Breast epithelium (tissue), 4 donors: Measurements from ENCODE around the gene PNPLA1. TPM values are rescaled to one million over a fixed set of nuclear protein-coding genes. Genes with fewer than 3 reads are reported as not detected.

Source experiments
- DNase-seq, 2 donors: peaks; one replicate each; pipeline ENCODE4 v3.0.0-alpha.2; 2019; ENCODE audit warnings: low spot score in 2 of 2
- H3K27ac ChIP-seq, 2 donors: fragments of 200-600 bp; sonication (generic) in 1 of 2; one replicate each; pipeline ENCODE4 v1.5.1; 2016 to 2019; ENCODE audit warnings: mild to moderate bottlenecking in 1 of 2
- H3K27me3 ChIP-seq, 2 donors: fragments of 200-600 bp; sonication (generic) in 1 of 2; one replicate each; pipeline versions ENCODE4 v1.5.1 to v1.6.0; 2017 to 2019; ENCODE audit warnings: control low read depth in 1 of 2, mild to moderate bottlenecking in 1 of 2
- H3K36me3 ChIP-seq: fragments of 200-600 bp; one replicate; pipeline ENCODE4 v1.5.1; 2019
- H3K4me1 ChIP-seq, 2 donors: fragments of 200-600 bp; sonication (generic); one replicate each; pipeline ENCODE4 v1.5.1; 2016 to 2019; ENCODE audit warnings: control low read depth in 1 of 2
- H3K4me3 ChIP-seq, 3 donors: fragments of 200-600 bp; sonication (generic); 1 replicate in 2 of 3; 2 replicates in 1 of 3; pipeline ENCODE4 v1.5.1; 2016 to 2019; ENCODE audit warnings: mild to moderate bottlenecking in 3 of 3, moderate library complexity in 2 of 3
- H3K9me3 ChIP-seq, 2 donors: fragments of 200-600 bp; sonication (generic) in 1 of 2; one replicate each; pipeline ENCODE4 v1.5.1; 2016 to 2019; ENCODE audit warnings: control low read depth in 1 of 2
- POLR2A ChIP-seq: fragments of 450-650 bp; IDR thresholded peaks from one replicate; pipeline ENCODE4 v1.6.1; 2016; ENCODE audit warnings: antibody characterized with exemption, mild to moderate bottlenecking, moderate library complexity
- POLR2AphosphoS5 ChIP-seq, 3 donors: sonication (generic); formaldehyde crosslinking; IDR thresholded peaks; one replicate each; pipeline ENCODE4 v1.6.1; 2017; ENCODE audit warnings: antibody characterized with exemption in 3 of 3
- intact Hi-C: fragments of 100-400 bp; cut with DNase I; formaldehyde crosslinking; loops from one replicate; pipeline ENCODE4 v1.15.1; 2023; ENCODE audit warnings: low total_unique reads
- total RNA-seq, 3 donors: library from RNA; depleted of rRNA; stranded (reverse); fragments of >200 nt; gene quantifications; one replicate each; pipeline ENCODE4 v1.1.0, GENCODE V29; 2016
- TF ChIP-seq, protein P1 (sequence below), 3 donors: fragments of 450-650 bp; IDR thresholded peaks; one replicate each; pipeline ENCODE4 v1.5.1; 2016 to 2017; ENCODE audit warnings: antibody characterized with exemption in 3 of 3, mild to moderate bottlenecking in 3 of 3, moderate library complexity in 3 of 3

Gene PNPLA1
- total RNA-seq, 3 donors from 2014 or later, result not detected

DNA sequence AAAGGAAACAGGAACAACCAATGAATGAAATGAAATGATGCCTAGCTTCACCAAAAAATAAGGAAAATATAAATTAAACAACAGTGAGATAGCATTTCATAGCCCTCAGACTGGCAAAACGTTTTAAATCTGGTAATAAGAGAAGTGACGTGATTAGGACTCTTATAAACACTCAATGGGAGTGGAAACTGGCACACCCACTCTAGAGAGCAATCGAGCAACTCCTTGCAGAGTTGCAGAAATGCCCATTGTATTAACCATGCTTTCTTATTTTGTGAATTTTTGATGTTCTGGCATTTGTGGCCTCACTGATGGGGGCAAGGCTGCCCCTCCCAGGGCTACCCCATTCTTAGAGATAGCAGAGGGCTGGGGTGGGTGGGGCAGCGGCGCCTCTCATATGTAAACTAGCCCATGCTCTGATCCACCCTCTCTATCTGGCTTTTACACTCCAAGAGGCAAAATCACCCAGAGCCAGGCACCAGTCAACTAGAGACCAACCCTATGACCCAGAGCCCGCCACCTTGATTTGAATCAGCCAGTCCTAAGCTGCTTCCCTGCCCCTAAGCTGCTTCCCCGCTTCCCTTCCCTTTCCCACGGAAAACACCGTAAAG, 6.4 kb upstream of the PNPLA1 start:
- H3K27me3 ChIP-seq, result no peaks in the 10 kb centered on the region
- DNase-seq, result no peak
- H3K9me3 ChIP-seq, result peaks cover 7 to 8% of the 10 kb centered on the region in 2 donors
- no peak overlapping the region for H3K27ac ChIP-seq
- TF ChIP-seq POLR2AphosphoS5 (IDR thresholded peaks at IDR 0.05) (no peak), POLR2A (no peak)
- TF ChIP-seq, protein P1, sequence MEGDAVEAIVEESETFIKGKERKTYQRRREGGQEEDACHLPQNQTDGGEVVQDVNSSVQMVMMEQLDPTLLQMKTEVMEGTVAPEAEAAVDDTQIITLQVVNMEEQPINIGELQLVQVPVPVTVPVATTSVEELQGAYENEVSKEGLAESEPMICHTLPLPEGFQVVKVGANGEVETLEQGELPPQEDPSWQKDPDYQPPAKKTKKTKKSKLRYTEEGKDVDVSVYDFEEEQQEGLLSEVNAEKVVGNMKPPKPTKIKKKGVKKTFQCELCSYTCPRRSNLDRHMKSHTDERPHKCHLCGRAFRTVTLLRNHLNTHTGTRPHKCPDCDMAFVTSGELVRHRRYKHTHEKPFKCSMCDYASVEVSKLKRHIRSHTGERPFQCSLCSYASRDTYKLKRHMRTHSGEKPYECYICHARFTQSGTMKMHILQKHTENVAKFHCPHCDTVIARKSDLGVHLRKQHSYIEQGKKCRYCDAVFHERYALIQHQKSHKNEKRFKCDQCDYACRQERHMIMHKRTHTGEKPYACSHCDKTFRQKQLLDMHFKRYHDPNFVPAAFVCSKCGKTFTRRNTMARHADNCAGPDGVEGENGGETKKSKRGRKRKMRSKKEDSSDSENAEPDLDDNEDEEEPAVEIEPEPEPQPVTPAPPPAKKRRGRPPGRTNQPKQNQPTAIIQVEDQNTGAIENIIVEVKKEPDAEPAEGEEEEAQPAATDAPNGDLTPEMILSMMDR (IDR thresholded peaks at IDR 0.05), result no peak
- intact Hi-C loops, result loop anchor here (5.0 kb wide), 1 partner anchor 169 kb away; no protein-coding TSS in a partner anchor
- no peaks in the 10 kb centered on the region for H3K4me1 ChIP-seq
- H3K4me3 ChIP-seq, result no peak overlapping the region
- H3K36me3 ChIP-seq, result no peaks in the 10 kb centered on the region

DNA sequence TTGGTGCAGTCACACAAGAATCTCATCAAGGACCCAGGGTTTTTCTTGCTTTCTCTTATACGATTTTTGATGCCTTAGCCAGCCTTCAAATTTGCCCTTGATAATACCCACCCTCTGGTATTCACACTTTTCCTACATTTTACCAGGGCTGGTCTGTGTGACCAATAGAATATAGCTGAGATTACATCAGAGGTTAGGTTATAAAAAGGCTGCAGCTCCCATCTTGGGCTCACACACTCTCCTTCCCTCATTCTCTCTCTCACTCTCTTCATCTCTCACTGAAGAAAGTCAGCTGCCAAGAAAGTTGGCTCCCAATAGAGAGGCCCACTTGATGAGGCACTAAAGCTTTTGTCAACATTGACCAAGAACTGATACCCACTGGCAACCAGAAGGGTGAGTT, 4.1 kb upstream of the PNPLA1 start:
- H3K27me3 ChIP-seq, result peaks cover 0 to 7% of the 10 kb centered on the region in 2 donors
- intact Hi-C loops, result no loop called here
- no peak overlapping the region for H3K4me3 ChIP-seq
- TF ChIP-seq, protein P1 (IDR thresholded peaks at IDR 0.05), result no peak
- TF ChIP-seq POLR2A (no peak), POLR2AphosphoS5 (IDR thresholded peaks at IDR 0.05) (no peak)
- no peak overlapping the region for H3K27ac ChIP-seq
- no peak for DNase-seq
- peaks cover 7 to 8% of the 10 kb centered on the region in 2 donors for H3K9me3 ChIP-seq
- no peaks in the 10 kb centered on the region for H3K36me3 ChIP-seq
- no peaks in the 10 kb centered on the region for H3K4me1 ChIP-seq

DNA sequence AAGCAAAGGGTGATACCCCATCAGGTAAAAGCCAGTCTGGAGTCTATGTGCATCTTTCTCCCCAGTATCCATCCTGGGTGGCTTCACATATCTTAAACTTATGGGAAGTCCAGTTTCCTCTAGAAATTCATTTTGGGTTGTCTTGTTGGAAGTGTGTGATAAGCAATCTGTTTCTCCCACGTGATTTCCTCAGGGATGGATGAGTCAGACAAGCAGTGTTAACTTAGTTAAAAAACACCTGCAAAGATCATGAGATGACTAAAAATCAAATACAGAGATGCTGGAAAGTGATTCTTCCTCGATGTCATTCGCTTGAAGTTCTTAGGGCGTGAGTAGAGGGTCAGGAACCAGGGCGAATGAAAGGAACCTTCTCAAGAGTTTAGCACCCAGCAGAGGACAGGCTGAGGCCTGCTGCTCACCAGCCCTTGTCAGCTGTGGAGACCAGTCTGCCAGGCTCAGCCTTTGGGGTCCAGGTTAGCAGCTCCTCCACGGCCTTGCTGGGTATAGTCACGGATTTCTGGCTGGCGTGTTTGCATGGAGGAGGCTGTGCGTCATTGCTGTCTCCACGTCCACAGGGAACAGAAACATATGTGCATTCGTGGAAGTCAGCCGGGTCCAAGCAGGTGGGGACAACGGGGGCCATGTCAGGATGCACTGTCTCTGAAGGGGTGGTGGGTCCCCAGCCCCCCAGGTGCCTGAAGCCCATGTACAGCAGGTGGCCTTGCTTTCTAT, 2.8 kb upstream of the PNPLA1 start:
- no peak for DNase-seq
- Histone ChIP-seq H3K4me1 (no peaks in the 10 kb centered on the region), H3K9me3 (peaks cover 7 to 8% of the 10 kb centered on the region in 2 donors), H3K36me3 (no peaks in the 10 kb centered on the region), H3K27me3 (peaks cover 0 to 11% of the 10 kb centered on the region in 2 donors), H3K27ac (no peak overlapping the region), H3K4me3 (no peak overlapping the region)
- TF ChIP-seq POLR2AphosphoS5 (IDR thresholded peaks at IDR 0.05), result no peak
- TF ChIP-seq, protein P1 (IDR thresholded peaks at IDR 0.05), result no peak
- intact Hi-C loops, result no loop called here

DNA sequence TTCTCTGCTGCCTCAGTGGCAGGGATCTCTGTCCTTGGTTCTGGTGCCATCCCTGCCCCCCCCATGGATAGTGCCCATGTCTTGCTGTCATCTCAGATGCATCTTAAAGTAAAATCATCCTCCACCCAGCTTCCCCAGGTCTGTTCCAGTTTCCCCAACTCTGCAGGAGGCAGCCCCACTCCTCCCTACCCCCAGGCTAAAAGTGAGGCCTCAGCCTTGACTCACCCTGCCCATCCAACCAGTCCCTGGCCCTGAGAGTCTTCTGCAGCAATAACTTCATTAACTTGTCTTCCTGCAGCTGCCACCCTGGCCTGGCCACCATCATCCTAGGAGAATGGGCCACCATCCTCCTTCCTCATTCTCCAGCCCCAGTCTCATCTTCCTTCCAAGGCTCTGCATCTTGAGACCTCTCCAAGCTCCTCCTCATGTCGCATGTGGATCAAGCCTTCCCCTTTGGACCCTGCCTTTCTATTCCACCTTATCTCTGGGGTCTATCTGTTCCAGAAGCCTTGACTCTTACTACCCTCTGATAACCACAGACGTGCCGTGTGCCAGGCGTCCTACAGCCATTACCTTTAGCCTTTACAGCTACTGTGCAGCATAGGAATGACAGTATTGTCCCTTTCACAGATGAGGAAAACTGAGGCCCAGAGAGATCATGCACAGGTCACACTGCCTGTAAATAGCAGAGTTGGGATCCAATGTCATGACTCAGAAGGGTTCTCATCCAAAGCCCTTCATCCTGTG, 2.0 kb upstream of the PNPLA1 start:
- TF ChIP-seq POLR2AphosphoS5 (IDR thresholded peaks at IDR 0.05) (no peak), POLR2A (no peak)
- TF ChIP-seq, protein P1 (IDR thresholded peaks at IDR 0.05), result no peak
- no peak overlapping the region for H3K4me3 ChIP-seq
- no peaks in the 10 kb centered on the region for H3K4me1 ChIP-seq
- peaks cover 7 to 8% of the 10 kb centered on the region in 2 donors for H3K9me3 ChIP-seq
- no peak overlapping the region for H3K27ac ChIP-seq
- intact Hi-C loops, result no loop called here
- H3K27me3 ChIP-seq, result peaks cover 0 to 11% of the 10 kb centered on the region in 2 donors
- DNase-seq, result no peak
- no peaks in the 10 kb centered on the region for H3K36me3 ChIP-seq
